Spleen (tissue), 7 donors: Measurements from ENCODE around the gene OR7G1.

Experiments
- POLR2A ChIP-seq, 3 donors: fragments of 450-650 bp; IDR thresholded peaks; one replicate each; pipeline ENCODE4 v1.5.1; 2017; ENCODE audit warnings: antibody characterized with exemption in 3 of 3, mild to moderate bottlenecking in 1 of 3
- TF ChIP-seq, protein P1 (sequence below), 11 experiments: fragments of 200-600 bp in 7 of 11; fragments of 450-650 bp in 4 of 11; sonication (generic) in 4 of 11; IDR thresholded peaks in 8 of 11; conservative IDR thresholded peaks in 3 of 11; 1 replicate in 7 of 11; 2 replicates in 4 of 11; pipeline versions ENCODE4 v1.4.0 to v1.8.0; 2016 to 2021; ENCODE audit warnings: antibody characterized with exemption in 11 of 11, inconsistent platforms in 4 of 11, mild to moderate bottlenecking in 1 of 11
- donor health status: DM: no; HTN: no; CAD: no; lungs with moderate emphysema.
- donor health status: DM: no; HTN: no; CAD: no.
- donor health status: DM: no; HTN: no; CAD: no.

DNA sequence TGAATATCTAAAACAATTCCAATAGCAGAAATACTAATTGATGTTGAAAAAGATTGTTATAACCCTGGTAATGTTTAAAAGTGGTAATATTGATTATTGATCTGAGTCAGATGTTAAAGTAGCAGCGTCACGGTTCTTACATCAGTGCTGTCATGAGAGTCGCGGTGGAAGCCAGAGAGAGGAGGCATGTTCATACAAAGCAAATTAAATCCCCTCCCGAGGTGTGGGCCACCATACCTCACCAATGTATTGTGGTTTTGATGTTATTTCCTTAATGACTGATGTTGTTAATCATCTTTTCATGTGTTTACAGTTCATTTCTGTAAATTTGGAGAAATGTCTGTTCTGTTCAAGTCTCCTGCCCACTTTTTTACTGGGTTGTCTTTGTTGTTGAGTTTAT, 35.8 kb upstream of the OR7G1 start:
- TF ChIP-seq POLR2A (IDR thresholded peaks at IDR 0.05), result no peak
- TF ChIP-seq, protein P1, sequence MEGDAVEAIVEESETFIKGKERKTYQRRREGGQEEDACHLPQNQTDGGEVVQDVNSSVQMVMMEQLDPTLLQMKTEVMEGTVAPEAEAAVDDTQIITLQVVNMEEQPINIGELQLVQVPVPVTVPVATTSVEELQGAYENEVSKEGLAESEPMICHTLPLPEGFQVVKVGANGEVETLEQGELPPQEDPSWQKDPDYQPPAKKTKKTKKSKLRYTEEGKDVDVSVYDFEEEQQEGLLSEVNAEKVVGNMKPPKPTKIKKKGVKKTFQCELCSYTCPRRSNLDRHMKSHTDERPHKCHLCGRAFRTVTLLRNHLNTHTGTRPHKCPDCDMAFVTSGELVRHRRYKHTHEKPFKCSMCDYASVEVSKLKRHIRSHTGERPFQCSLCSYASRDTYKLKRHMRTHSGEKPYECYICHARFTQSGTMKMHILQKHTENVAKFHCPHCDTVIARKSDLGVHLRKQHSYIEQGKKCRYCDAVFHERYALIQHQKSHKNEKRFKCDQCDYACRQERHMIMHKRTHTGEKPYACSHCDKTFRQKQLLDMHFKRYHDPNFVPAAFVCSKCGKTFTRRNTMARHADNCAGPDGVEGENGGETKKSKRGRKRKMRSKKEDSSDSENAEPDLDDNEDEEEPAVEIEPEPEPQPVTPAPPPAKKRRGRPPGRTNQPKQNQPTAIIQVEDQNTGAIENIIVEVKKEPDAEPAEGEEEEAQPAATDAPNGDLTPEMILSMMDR (IDR thresholded peaks at IDR 0.05 in 8 of 11, conservative IDR thresholded peaks at IDR 0.05 in 3 of 11), result no peak
